H1 (cell line): ENCODE measurements around the gene ISCA2. TPM values are rescaled to one million over a fixed set of nuclear protein-coding genes. Genes with fewer than 3 reads are reported as not detected.

Experiments
- CHD1 ChIP-seq: IDR thresholded peaks from 2 replicates; pipeline ENCODE4 v1.6.1; 2012; ENCODE audit warnings: low read depth, low read length, improper control_type of control experiment
- CHD7 ChIP-seq: fragments of 300-600 bp; sonication (generic); IDR thresholded peaks from 2 replicates; pipeline ENCODE4 v1.7.1; 2012; ENCODE audit warnings: low read length, moderate library complexity, mild to moderate bottlenecking, inconsistent platforms; ENCODE audit not compliant: insufficient replicate concordance
- PHF8 ChIP-seq: fragments of 200-600 bp; sonication (generic); conservative IDR thresholded peaks from 2 replicates; pipeline ENCODE4 v1.7.1; 2012; ENCODE audit warnings: low read depth, mild to moderate bottlenecking, inconsistent platforms, low read length, moderate library complexity
- SP2 ChIP-seq: IDR thresholded peaks from 2 replicates; pipeline ENCODE4 v1.6.1; 2012; ENCODE audit warnings: mild to moderate bottlenecking, low read length, inconsistent platforms
- TAF1 ChIP-seq: IDR thresholded peaks from 2 replicates; pipeline ENCODE4 v1.6.1; 2011; ENCODE audit warnings: mild to moderate bottlenecking, low read depth, low read length
- YY1 ChIP-seq: IDR thresholded peaks from 2 replicates; pipeline ENCODE4 v1.6.1; 2011; ENCODE audit warnings: low read depth, mild to moderate bottlenecking, low read length
- polyA plus RNA-seq, 7 experiments: library from polyadenylated mRNA; depleted of rRNA in 3 of 7; stranded (reverse) in 5 of 7; unstranded in 2 of 7; fragments of >200 nt in 5 of 7; fragments of 200-250 nt in 2 of 7; gene quantifications; 1 replicate in 5 of 7; 2 replicates in 1 of 7; 4 replicates in 1 of 7; pipeline versions ENCODE4 v1.2.1 to v1.2.3, GENCODE V29; 2011 to 2013; ENCODE audit warnings: missing spikeins in 2 of 7, mixed read lengths in 2 of 7
- total RNA-seq: library from RNA; stranded (reverse); fragmentation: NEBNext Ultra II Directional; extraction: Animal tissue kit (Norgen Biotek cat#: 25700); gene quantifications from 2 replicates; pipeline ENCODE4 v1.2.1, GENCODE V29; 2021

Gene ISCA2
- total and polyA plus RNA-seq, 2 of the 8 experiments (the other 6 are each of a cell fraction or from before 2014, with no cell fraction given), result 43.5 to 78.6 TPM

DNA sequence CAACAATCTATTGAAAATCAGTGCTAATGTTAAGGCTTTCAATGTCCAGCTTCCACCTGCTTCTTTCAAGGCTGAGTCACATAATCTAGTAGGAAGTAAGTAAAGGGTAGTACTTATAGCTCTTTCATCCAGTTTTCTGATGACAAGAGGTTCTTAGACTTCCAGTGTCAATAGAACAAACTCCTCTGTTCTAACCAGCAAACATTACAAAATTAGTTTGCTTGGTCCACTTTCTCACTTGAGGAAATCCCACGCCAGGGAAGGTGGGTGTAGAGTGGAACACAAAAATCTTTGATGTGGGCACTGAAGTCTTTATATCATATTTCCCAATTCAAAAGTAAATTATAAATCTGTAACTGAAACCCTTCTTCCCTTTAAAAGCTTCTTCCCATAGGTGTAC lies 3.1 kb upstream of the ISCA2 start (continued):
- TF ChIP-seq CHD7 (no peak), CHD1 (no peak), SP2 (no peak), PHF8 (no peak), YY1 (no peak), TAF1 (no peak)
